ENCODE data around the gene SPECC1L. TPM values are rescaled to one million over a fixed set of nuclear protein-coding genes. Genes with fewer than 3 reads are reported as not detected.

The SPECC1L gene
- total and polyA plus RNA-seq, 2 of the 8 experiments (the other 6 are each of a cell fraction or from before 2014, with no cell fraction given), result 15.7 to 61.6 TPM

DNA sequence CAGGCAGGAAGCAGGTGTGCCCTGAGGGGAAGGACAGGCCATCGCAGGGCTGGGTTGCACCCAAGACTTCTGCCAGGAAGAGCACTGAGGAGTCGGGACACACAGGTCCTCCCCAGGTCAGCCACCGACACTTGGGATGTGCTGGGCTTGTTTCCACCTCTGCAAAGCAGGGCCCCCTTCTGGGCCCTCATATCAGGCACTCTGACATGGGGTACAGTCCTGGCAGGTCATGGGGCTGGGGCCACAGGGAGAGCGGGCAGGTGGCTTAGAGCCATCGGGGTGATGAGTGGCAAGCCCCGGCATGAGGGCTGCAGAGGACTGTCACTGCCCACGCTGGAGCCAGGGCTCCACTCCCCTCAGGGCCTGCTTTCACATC lies 148.8 kb downstream of the SPECC1L start (continued):
- TF ChIP-seq, protein P1, sequence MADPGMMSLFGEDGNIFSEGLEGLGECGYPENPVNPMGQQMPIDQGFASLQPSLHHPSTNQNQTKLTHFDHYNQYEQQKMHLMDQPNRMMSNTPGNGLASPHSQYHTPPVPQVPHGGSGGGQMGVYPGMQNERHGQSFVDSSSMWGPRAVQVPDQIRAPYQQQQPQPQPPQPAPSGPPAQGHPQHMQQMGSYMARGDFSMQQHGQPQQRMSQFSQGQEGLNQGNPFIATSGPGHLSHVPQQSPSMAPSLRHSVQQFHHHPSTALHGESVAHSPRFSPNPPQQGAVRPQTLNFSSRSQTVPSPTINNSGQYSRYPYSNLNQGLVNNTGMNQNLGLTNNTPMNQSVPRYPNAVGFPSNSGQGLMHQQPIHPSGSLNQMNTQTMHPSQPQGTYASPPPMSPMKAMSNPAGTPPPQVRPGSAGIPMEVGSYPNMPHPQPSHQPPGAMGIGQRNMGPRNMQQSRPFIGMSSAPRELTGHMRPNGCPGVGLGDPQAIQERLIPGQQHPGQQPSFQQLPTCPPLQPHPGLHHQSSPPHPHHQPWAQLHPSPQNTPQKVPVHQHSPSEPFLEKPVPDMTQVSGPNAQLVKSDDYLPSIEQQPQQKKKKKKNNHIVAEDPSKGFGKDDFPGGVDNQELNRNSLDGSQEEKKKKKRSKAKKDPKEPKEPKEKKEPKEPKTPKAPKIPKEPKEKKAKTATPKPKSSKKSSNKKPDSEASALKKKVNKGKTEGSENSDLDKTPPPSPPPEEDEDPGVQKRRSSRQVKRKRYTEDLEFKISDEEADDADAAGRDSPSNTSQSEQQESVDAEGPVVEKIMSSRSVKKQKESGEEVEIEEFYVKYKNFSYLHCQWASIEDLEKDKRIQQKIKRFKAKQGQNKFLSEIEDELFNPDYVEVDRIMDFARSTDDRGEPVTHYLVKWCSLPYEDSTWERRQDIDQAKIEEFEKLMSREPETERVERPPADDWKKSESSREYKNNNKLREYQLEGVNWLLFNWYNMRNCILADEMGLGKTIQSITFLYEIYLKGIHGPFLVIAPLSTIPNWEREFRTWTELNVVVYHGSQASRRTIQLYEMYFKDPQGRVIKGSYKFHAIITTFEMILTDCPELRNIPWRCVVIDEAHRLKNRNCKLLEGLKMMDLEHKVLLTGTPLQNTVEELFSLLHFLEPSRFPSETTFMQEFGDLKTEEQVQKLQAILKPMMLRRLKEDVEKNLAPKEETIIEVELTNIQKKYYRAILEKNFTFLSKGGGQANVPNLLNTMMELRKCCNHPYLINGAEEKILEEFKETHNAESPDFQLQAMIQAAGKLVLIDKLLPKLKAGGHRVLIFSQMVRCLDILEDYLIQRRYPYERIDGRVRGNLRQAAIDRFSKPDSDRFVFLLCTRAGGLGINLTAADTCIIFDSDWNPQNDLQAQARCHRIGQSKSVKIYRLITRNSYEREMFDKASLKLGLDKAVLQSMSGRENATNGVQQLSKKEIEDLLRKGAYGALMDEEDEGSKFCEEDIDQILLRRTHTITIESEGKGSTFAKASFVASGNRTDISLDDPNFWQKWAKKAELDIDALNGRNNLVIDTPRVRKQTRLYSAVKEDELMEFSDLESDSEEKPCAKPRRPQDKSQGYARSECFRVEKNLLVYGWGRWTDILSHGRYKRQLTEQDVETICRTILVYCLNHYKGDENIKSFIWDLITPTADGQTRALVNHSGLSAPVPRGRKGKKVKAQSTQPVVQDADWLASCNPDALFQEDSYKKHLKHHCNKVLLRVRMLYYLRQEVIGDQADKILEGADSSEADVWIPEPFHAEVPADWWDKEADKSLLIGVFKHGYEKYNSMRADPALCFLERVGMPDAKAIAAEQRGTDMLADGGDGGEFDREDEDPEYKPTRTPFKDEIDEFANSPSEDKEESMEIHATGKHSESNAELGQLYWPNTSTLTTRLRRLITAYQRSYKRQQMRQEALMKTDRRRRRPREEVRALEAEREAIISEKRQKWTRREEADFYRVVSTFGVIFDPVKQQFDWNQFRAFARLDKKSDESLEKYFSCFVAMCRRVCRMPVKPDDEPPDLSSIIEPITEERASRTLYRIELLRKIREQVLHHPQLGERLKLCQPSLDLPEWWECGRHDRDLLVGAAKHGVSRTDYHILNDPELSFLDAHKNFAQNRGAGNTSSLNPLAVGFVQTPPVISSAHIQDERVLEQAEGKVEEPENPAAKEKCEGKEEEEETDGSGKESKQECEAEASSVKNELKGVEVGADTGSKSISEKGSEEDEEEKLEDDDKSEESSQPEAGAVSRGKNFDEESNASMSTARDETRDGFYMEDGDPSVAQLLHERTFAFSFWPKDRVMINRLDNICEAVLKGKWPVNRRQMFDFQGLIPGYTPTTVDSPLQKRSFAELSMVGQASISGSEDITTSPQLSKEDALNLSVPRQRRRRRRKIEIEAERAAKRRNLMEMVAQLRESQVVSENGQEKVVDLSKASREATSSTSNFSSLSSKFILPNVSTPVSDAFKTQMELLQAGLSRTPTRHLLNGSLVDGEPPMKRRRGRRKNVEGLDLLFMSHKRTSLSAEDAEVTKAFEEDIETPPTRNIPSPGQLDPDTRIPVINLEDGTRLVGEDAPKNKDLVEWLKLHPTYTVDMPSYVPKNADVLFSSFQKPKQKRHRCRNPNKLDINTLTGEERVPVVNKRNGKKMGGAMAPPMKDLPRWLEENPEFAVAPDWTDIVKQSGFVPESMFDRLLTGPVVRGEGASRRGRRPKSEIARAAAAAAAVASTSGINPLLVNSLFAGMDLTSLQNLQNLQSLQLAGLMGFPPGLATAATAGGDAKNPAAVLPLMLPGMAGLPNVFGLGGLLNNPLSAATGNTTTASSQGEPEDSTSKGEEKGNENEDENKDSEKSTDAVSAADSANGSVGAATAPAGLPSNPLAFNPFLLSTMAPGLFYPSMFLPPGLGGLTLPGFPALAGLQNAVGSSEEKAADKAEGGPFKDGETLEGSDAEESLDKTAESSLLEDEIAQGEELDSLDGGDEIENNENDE (IDR thresholded peaks at IDR 0.05; ENCODE audit: insufficient replicate concordance, low read length), result no peak
- TF ChIP-seq ASH2L (IDR thresholded peaks at IDR 0.05; ENCODE audit: low read length), result no peak
- TF ChIP-seq ZNF274 (IDR thresholded peaks at IDR 0.05; ENCODE audit: borderline replicate concordance, extremely low read depth, low read length), result no peak
- TF ChIP-seq MAFK (IDR thresholded peaks at IDR 0.05; ENCODE audit: low read depth, low read length), result no peak
- no peak for TF ChIP-seq HDAC6 (IDR thresholded peaks at IDR 0.05; ENCODE audit: low read depth, low read length)
- TF ChIP-seq SP2 (IDR thresholded peaks at IDR 0.05; ENCODE audit: low read length), result no peak
- TF ChIP-seq CHD2 (IDR thresholded peaks at IDR 0.05; ENCODE audit: low read length), result no peak
- no peak for TF ChIP-seq CHD1 (IDR thresholded peaks at IDR 0.05; ENCODE audit: low read depth, low read length)
- no peak for TF ChIP-seq CBX5 (IDR thresholded peaks at IDR 0.05; ENCODE audit: low read depth, low read length)
- no peak for TF ChIP-seq FOSL1 (IDR thresholded peaks at IDR 0.05; ENCODE audit: insufficient read depth, low read depth, low read length)
- no peak for TF ChIP-seq SIN3A (conservative IDR thresholded peaks at IDR 0.05 in 1 of 2, IDR thresholded peaks at IDR 0.05 in 1 of 2; ENCODE audit: low read depth in 1 of 2, low read length in 2 of 2)
- no peak for TF ChIP-seq SAP30 (IDR thresholded peaks at IDR 0.05; ENCODE audit: insufficient read depth, insufficient replicate concordance, low read length)
- TF ChIP-seq TAF7 (optimal IDR thresholded peaks at IDR 0.05; ENCODE audit: borderline replicate concordance, low read depth, low read length), result no peak
